GM21528 (cell line): ENCODE results near the gene GLG1.
"Not testable (repeated sequence)": the region's sequence is repeated elsewhere in the genome, so short reads cannot be mapped to it uniquely, and the experiment has no call there.

Experiments
- ATAC-seq: cut with Tn5 transposase; IDR thresholded peaks from one replicate; pipeline ENCODE4 v1.9.1; 2021; ENCODE audit warnings: mild to moderate bottlenecking, moderate library complexity; ENCODE audit not compliant: unreplicated experiment, low FRiP score

GLG1 gene

DNA sequence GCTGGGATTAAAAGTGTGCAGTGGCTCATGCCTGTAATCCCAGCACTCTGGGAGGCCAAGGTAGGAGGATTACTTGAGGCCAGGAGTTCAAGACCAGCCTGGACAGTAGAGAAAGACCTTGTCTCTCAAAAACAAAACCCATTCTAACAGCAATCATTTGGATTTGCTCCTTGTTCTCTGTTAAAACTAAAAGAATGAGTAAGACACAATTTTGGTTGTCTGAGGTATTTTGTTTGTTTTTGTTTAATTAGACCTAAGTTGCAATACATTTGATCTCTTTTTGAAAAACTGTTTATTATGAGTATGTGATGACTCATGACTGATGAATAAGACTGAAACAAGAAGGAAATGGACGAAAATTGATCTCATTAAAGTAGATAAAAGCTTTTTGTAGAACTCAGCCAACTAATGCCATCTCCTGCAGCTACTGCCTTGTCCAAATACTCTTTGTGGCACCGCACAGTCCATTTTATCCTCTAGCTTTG is 29.0 kb downstream of the GLG1 start:
- no peak for ATAC-seq

DNA sequence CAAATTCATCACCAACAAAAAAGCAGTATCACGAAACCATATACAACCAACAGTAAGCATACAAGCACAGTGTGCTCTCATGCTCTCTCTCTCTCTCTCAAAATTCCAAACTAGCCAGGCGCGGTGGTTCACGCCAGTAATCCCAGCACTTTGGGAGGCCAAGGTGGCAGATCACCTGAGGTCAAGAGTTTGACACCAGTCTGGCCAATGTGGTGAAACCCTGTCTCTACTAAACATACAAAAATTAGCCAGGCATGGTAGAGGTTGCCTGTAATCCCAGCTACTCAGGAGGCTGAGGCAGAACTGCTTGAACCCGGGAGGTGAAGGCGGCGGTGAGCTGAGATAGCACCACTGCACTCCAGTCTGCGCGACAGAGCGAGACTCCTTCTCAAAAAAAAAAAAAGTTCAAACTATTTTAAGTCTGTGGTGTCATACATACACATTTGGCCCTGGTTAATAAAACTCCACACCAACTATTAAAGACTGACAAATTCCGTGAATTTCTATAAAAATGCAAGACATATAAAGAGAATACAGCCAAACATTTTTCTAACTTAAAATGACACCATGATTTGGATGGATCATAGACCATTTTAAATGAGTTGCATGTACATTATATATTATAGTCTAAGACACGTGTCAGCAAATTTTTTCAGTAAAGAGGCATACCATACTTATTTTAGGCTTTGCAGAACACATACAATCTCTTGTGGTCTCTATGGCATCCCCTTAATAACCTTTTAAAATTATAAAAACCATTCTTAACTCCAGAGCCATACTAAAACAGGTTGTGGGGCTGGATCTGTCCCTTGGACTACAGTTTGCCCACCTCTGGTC is 30.9 kb downstream of the GLG1 start:
- no peak for ATAC-seq

DNA sequence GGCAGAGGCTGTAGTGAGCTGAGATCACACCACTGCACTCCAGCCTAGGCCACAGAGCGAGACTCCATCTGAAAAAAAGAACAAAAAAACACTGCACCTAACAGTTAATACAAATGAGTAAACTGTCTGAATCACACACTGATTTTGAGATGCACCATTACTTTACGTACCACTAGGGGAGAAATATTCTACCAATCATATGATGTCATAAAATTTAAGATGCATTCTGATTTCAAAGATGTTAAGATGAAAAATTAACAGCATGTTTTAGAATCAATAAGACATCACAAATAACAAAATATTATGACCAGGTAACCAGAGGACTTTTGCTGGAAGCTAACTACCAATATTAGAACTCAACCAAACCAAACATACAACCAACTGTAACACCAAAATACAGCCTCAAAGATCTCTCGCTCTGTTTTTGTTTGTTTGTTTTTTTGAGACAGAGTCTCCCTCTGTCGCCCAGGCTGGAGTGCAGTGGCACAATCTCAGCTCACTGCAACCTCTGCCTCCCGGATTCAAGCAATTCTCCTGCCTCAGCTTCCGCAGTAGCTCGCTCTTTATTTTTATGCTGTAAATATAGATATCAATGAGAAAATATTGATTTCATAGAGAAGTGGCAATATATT is 31.6 kb downstream of the GLG1 start:
- ATAC-seq: no peak

DNA sequence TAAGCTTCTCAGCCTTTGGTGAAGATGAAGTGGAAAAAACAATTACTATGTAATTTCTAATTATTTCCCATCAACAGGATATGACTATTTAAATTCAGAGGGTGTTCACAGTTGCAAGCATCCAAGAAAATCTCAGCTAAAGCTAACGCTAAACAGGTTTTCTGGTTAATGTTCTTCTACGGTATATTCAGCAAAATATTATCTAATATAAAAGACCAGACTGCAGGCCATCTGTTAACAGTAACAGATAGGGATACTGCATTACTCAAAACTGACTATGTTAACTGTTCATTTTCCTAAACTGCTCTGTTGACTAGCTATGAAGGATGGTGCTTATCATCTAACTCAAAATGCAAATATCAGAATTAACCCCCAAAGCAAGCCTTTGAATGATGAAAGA is 32.8 kb downstream of the GLG1 start:
- ATAC-seq: no peak

DNA sequence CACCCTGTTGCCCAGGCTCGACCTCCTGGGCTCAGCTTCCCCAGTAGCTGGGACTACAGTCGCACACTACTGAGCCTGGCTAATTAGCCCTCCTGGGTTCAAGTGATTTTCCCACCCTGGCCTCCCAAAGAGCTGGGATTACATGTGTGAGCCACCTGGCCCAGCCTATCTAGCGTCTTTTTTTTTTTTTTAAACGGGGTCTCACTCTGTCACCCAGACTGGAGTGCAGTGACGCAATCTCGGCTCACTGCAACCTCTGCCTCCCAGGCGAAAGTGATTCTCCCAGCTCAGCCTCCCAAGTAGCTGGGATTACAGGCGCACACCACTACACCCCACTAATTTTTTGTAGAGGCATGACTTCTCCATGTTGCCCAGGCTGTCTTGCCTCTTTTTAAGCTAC is 33.3 kb downstream of the GLG1 start:
- ATAC-seq: no peak

DNA sequence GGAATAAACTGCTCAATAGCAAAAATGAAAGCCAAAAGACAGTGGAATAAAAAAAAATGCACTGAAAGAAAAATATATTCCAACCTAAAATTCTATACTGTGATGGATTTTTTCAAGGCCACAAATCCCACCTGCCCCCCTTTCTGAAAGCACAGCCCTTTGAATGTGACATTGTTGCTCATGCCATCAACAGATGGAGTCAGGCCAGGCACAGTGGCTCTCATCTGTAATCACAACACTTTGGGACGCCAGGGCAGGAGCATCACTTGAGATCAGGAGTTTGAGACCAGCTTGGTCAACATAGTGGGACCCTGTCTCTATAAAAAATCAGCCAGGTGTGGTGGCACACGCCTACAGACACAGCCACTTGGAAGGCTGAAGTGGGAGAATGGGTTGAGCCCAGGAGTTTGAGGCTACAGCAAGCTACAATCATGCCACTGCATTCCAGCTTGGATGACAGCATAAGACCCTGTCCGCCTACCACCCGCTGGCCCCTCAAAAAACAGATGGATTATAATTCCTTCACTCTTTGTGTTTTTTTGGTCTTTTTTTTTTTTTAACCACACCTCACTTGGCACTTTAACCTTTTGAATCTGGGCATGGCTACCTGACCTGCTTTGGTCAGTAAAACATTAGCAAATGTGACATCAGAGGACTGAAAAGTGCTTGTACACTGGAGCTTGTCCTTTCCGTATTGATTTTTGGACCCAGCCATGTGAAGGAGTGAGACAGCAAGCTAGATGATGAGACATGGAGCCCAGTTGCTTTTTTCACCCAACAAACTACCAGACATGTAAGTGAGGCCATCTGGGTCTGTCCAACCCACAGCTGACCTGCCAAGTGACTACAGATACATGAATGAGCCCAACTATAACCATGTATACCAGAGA is 36.3 kb downstream of the GLG1 start:
- no peak for ATAC-seq

DNA sequence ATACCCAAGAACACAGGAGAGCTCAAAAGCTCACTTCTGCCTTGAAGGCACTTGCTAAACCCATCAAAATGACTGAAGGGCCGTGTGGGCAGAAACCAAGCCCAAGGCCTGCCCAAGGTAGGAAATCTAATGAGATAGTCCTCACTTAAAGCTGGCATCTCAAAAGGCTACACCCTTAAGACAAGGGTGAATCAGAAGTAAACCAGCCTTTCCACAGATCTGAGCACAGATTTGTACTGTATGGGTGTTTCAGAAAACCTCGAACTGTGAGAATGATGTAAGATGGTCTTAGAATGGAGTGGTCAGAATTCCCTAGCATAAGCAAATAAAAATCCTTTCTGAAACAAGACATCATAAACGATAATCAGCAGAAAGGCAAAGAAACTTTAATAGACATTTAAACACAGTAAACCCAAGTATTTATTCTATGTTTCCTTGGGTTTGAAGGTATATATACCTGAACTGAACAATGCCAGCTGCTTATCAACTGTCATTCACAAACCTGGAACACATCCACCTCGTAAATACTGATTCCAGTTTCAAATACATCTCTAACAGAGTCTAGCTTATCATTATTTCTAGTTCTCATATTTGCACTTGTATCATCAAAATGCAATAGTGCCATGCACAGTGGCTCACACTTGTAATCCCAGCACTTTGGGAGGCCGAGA is 37.8 kb downstream of the GLG1 start:
- no peak for ATAC-seq

DNA sequence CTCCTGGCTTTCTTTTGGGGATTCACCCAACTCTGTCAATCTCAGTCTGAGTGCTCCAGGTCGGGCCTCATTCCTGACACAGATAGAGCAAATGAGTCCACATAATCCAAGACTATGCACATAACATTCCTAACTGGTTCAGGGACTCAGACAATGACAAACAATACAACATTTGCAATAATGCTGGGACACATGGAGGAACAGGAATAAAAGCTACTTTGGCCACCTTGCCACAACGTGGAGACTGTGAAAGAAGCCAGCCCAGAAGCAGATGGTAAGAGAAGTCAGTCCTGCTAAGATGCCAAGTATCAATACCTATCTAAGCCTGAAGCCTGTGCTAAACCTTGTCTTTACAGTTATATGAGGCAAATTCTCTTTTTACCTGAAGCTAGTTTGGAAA is 39.0 kb downstream of the GLG1 start:
- no peak for ATAC-seq

DNA sequence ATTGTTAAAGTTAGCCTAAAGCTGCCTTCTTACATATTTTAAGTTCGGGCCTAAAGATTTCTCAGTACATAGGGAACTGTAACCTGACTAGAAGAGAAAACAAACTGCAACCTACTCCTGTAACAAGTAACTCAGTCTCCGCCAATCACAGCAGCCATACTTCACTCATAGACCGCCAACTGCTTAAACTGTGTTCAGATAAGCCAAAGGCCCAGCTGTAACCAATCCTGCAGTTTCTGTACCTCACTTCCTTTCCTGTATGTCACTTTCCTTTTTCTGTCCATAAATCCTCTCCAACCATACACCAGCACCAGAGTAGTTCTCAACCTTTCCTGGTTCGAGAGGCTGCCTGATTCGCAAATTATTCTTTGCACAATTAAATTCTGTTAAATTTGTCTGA is 41.5 kb downstream of the GLG1 start:
- ATAC-seq: no peak

DNA sequence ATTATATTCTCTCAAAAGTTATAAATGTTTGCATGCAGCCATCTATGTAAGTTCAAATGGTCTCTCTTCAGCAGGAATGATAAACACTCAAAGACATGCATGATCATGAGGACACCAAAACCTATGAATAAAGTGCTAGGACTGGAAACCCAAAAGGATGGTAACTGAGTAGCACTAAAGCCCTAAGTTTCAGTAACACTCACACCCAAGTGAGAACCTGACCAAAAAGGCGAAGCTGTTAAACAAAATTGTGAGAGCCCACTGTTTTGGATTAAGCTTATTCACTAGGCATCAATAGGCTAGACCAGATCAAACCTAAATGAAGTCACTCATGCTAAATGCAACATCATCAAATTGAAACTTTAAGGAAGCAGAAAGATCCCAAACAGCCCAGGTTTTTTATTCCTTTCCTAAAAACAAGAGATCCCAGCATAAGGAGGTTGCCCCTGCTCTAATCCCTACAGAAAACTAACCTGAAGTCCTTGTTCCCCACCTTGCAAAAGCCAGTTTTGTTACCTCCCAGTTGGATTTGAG is 42.4 kb downstream of the GLG1 start:
- no peak for ATAC-seq

DNA sequence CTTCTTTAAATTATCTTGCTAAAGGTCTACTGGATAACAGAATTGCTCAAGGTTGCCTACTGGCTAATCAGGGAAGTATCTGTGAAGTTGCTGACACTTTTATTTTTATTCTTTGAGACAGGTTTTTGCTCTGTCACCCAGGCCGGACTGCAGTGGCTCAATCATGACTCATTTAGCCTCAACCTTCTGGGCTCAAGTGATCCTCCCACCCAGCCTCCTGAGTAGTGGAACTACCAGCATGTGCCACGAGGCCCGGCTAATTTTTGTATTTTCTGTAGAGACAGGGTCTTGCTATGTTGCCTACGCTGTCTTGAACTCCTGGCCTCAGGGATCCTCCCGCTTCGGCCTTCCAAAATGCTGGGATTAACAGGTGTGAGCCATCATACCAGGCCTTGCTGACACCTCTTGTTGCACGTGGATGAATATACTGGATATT is 43.1 kb downstream of the GLG1 start:
- no peak for ATAC-seq

DNA sequence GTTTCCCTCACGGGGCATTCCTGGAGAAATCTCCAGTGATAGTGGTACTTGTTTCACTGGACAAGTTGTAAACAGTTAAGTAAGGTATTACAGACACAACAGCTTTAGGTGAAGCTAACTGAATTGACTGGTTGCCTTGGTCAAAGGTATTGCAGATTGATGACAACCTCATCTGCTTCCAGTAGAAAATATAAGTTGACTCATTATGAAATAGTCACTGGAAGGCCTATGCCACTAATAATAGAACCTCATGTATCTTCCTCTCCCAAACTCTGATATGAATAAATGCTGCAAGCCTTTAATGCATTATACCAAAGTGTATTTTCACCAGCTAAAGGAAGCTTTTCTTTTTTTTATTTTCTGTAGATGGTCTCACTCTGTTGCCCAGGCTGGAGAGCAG is 44.8 kb downstream of the GLG1 start:
- no peak for ATAC-seq

DNA sequence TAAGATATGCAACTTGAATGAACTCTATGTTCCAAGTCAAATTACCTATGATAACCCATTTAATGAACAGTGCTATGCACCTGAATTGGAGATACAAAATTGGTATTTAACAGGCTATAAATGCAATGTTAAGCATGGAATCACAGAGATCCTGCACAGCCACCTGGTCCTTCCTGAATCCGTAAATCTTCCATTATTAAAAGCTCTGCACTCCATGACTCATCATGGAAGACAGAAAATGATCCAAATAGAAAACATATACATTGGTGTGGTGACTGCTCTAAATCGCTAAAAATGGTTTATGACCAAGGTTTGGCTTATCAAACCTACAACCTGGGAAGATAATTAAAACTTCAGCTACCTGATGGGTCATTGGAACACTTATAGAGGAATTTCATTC is 45.3 kb downstream of the GLG1 start:
- ATAC-seq: no peak

DNA sequence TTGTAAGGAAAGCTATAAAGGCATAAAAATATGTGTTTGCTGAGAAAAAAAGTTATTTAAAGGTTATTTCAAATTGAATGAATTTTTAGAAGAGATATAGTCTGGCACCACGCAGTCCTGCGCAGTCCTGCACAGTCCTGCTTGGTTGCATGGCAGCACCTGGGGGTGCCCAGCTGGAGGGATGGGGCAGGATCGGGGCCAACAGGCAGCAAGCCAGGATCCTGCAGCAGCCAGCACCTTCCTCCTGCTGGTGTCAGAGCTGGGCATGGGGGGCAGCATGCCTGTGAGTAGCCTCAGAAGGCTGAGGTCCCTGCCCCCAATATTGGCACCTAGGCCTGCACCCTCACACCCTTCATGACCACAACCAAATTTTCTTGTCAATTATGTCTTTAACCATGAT is 46.0 kb downstream of the GLG1 start:
- no peak for ATAC-seq

DNA sequence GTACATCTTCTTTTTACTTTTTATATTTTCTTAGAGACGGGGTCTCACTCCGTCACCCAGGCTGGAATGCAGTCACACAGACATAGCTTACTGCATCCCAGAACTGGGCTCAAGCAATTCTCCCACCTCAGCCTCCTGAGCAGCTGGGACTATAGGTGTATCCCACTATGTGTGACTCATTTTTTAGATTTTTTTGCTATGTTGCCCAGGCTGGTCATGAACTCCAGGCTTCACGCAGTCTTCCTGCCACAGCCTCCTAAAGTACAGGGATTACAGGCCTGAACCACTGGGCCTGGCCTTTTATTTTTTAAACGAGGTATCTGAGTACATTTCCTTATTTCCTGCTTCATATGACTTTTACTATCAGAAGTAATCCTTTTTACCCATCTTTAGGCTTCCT is 48.0 kb downstream of the GLG1 start:
- no peak for ATAC-seq

DNA sequence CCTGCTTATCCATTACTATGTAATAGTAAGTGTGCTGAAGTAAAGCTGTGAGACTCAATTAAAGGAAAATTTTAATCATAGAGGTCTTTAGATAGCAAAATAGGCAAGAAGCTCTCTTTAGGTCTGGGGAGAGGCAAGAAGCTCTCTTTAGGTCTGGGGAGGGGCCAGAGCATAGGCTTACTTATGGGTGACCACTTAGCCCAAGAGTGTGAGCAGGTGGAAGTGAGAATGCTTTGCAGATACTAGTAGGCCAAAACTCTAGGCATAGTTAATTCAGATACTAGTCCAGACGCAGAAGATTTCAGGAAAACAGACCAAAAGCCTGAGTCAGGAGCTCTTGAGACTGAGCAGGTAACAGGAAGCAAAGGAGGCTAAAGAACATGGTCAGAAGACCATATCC is 49.6 kb downstream of the GLG1 start:
- no peak for ATAC-seq

DNA sequence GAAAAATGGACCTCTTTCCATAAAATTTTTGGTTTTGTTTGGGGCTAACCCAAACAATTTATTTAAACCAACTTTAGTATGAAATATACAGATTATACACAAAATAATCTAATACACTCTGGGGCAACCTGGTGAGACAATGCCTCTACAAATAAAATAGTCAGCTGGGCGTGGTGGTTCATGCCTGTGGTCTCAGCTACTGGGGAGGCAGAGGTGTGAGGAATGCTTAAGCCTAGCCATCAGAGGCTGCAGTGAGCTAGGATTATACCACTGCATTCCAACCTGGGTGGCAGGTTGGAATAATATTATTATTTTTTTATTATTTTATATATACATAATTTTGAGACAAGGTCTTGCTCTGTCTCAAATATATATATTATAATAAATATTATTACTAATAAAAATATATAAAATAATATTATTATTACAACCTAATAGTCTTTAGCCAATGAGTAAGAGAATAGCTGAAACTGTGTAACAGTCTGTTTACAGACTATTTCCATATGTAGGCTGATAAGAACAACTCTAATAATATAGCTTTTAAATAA is 50.5 kb downstream of the GLG1 start:
- no peak for ATAC-seq

DNA sequence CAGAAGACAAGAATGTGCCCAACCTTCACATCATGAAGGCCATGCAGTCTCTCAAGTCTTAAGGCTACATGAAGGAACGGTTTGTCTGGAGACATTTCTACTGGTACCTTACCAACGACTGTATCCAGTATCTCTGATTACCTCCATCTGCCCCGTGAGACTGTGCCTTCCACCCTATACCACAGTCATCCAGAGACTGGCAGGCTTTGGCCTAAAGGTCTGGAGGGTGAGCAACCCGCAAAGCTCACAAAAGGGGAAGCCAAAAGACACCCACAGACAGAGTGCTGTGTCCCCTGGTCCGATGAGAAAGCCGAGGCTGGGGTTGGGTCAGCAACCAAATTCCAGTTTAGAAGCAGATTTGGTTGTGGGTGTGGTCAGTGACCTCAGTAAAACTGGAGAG is 54.6 kb downstream of the GLG1 start:
- ATAC-seq: not testable (repeated sequence)

DNA sequence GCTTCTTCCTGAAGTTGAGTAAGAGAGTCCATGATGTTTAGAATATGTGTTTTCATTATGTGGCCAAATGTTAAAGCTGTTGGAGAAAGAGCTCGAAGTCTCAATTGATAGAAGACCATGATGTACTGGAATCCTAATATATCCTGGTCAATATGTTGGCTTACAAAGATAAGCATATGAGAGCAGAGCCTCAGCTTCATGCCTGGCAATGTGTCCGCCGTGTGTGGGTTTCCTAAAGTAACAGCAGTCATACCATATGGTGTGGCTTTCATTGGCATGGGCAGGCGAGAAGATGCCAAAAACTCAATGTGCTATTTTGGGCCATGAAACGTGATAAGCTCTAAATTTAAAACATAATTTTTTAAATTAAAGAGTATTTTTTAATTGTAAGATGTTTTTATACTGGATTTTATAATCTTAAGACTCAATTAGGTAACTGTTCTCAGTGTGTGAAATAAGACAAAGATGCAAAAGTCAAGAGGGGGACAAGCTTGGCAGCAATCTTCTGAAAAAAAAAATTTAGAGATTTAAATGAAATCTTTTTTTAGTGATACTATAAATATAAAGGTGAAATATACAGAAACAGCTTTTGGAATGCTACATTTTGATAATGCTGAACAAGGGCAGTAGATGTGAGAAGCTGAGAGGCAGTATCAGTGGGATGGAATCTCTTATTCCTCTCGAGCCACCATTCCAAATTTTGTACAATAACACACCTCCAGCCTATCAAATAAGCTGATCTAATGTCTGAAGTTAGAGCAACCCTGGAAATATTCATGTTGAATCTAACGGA is 56.5 kb downstream of the GLG1 start:
- ATAC-seq: not testable (repeated sequence)
